HG03575 (cell line): ENCODE results near the gene ADSS1.

Experiments used
- ATAC-seq: cut with Tn5 transposase; IDR thresholded peaks from one replicate; pipeline ENCODE4 v1.9.1; 2021; ENCODE audit not compliant: unreplicated experiment, insufficient number of reproducible peaks, low FRiP score; ENCODE audit errors: extremely low read depth

ADSS1 gene

DNA sequence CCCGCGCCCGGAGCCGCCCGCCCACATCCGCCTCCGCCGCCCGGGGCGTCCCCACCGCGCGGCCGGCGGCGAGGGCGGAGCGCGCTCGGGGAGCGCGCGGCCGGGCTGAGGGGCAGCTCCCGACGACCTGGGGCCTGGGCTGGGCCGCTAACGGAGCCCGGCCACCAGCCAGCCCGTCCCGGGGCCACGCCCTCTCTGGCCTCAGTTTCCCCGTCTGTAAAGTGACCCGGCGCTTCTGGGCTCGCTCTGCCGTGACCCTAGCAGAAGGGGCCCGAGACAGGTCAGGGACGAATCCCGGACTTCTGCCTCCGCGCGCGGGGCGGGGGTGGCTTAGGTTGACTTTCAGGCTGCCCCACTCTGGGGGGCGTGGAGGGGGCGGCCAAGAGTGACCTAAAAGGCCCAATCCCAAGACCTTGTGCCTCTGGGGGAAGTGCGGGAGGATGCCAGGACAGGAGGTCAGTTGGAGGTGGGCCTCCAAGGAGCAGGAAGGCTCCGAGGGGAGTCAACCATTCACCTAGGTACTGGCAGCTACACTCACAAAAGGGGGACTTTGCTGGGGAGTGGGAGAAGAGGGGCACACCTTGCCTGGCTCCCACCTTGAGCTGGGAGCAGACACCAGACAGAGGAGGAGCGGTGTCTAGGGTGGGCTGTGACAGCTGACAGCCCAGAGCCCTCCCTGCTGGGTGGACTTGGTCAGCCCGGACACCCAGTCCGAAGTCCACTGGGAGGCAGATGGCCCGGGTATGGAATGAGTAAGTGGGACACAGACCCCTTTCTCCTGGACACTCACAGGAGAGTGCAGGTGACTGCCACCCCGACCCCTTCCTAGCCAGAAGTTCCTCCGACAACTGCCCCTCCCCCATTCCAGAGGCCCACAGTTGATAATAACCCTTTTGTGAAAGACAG lies 72.0 kb downstream of the ADSS1 start:
- no peak for ATAC-seq

DNA sequence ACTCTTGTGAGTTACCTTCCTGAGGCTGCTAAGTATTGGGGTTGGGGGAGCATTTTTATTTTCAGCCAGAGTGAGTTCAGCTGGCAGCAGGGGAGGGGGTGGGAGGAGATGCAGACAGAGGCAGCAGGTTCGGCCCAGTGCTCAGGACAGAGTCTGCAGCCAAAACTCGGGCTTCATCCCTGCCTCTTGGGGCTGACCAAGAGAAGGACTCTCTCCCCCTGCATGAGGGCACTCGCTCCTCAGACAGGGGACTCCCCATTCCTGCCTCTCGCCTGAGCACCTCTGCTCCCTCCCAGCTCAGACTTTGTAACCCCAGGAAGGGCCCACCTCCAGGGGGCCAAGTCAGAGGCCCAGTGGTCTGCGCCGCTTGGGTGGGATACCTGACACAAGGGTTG lies 72.7 kb downstream of the ADSS1 start:
- ATAC-seq: no peak
